Testis (tissue), 2 donors: ENCODE measurements around the gene TRABD2B.

ENCODE experiments used
- POLR2A ChIP-seq: fragments of 450-650 bp; IDR thresholded peaks from one replicate; pipeline ENCODE4 v1.6.1; 2017; ENCODE audit warnings: antibody characterized with exemption, mild to moderate bottlenecking, moderate library complexity
- TF ChIP-seq, protein P1 (sequence below), 3 experiments: fragments of 450-650 bp in 2 of 3; fragments of 200-600 bp in 1 of 3; sonication (generic) in 1 of 3; IDR thresholded peaks; one replicate each; pipeline ENCODE4 v1.5.1; 2016 to 2019; ENCODE audit warnings: antibody characterized with exemption in 3 of 3, mild to moderate bottlenecking in 2 of 3, moderate library complexity in 1 of 3

DNA sequence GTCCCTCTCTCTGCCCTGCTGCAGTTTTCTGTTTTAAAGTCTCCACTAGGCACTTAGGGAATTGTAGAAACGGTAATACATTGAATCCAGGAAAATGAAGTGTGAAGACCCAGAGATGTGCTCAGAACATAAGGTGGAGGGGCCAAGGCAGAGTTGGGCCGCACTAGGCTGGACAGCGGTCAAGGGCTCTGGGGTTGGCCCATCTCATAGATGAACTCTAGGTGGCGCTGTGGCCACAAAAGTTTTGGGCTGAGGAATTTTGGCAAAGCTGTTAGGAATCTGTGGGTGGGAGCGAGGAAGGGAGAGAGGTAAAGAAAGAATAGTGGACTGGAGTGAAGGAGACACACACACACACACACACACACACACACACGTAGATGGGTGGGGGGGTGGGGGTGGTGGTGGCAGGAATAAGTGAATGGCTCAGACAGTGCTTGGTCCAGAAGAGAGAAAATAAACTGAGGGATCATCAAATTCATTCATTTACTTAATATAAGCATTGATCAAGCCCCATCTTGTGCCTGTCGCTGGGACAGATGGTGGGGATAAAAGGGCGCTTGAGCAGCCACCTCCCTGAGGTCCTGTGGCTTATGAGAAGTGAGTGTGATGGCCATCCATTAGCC, 258.5 kb downstream of the TRABD2B start:
- TF ChIP-seq, protein P1, sequence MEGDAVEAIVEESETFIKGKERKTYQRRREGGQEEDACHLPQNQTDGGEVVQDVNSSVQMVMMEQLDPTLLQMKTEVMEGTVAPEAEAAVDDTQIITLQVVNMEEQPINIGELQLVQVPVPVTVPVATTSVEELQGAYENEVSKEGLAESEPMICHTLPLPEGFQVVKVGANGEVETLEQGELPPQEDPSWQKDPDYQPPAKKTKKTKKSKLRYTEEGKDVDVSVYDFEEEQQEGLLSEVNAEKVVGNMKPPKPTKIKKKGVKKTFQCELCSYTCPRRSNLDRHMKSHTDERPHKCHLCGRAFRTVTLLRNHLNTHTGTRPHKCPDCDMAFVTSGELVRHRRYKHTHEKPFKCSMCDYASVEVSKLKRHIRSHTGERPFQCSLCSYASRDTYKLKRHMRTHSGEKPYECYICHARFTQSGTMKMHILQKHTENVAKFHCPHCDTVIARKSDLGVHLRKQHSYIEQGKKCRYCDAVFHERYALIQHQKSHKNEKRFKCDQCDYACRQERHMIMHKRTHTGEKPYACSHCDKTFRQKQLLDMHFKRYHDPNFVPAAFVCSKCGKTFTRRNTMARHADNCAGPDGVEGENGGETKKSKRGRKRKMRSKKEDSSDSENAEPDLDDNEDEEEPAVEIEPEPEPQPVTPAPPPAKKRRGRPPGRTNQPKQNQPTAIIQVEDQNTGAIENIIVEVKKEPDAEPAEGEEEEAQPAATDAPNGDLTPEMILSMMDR (IDR thresholded peaks at IDR 0.05) = peak; percentile 27 to 79 (median 67)
- no peak for TF ChIP-seq POLR2A
